GM12874 (cell line): ENCODE data around the gene NDRG2.

ENCODE experiments used
- CTCF ChIP-seq: IDR thresholded peaks from 2 replicates; pipeline ENCODE4 v1.5.1; 2011; ENCODE audit warnings: low read depth, mild to moderate bottlenecking, control low read depth, low read length, moderate library complexity; ENCODE audit not compliant: insufficient read depth

NDRG2 gene

GRCh38 chr14:21024585-21025370 is at the start of gene NDRG2:
TSS of gene NDRG2 (minus strand) at chr14:21025061. CDS start at chr14:21023315, 1,746 bp downstream.
- TF ChIP-seq CTCF = no peak

GRCh38 chr14:21073921-21074320 is 49.1 kb upstream of the NDRG2 start:
- no peak for TF ChIP-seq CTCF

GRCh38 chr14:21072781-21073339 is 48.0 kb upstream of the NDRG2 start:
- TF ChIP-seq CTCF = no peak

GRCh38 chr14:21072031-21072473 is 47.2 kb upstream of the NDRG2 start:
- no peak for TF ChIP-seq CTCF

GRCh38 chr14:21071225-21072030 is 46.6 kb upstream of the NDRG2 start:
- no peak for TF ChIP-seq CTCF

GRCh38 chr14:21070610-21071224 is 45.9 kb upstream of the NDRG2 start:
- no peak for TF ChIP-seq CTCF
